PC-9 (cell line): ENCODE results near the gene HMBS. TPM values are rescaled to one million over a fixed set of nuclear protein-coding genes. Genes with fewer than 3 reads are reported as not detected.

Source experiments
- BruUV-seq: library from RNA; stranded (reverse); fragments of 400-500 nt; replicated peaks from 2 replicates; lab custom pipeline; 2021; lab: Mats Ljungman, UMichigan
- CTCF ChIA-PET: fragments of 300-600 bp; sonication (Branson Sonifier 250); formaldehyde crosslinking; loops from one replicate; lab custom pipeline; 2022; ENCODE audit warnings: antibody characterized with exemption; lab: Charles Lee
- POLR2A ChIA-PET: fragments of 300-600 bp; sonication (Branson Sonifier 250); formaldehyde crosslinking; loops from one replicate; lab custom pipeline; 2022; ENCODE audit warnings: antibody characterized with exemption; ENCODE audit not compliant: unreplicated experiment; lab: Charles Lee
- DNase-seq, 2 experiments: peaks; one replicate each; pipeline versions ENCODE4 v3.0.0 to v3.0.0-alpha.2; 2015 to 2022; ENCODE audit warnings: mixed read lengths in 1 of 2
- H2AFZ ChIP-seq: fragments of 200-600 bp; sonication (generic); 2 replicates; pipeline ENCODE4 v1.8.1; 2017; ENCODE audit warnings: antibody characterized with exemption
- H3F3A ChIP-seq: fragments of 200-600 bp; sonication (generic); 2 replicates; pipeline ENCODE4 v1.8.1; 2017; ENCODE audit warnings: antibody characterized with exemption, mild to moderate bottlenecking, low read depth; ENCODE audit not compliant: insufficient read depth
- H3K27ac ChIP-seq: fragments of 200-600 bp; sonication (generic); 2 replicates; pipeline ENCODE4 v1.6.1; 2016; ENCODE audit warnings: mixed run types
- H3K27me3 ChIP-seq: fragments of 200-600 bp; sonication (generic); 2 replicates; pipeline ENCODE4 v1.6.1; 2016; ENCODE audit warnings: low read depth, mixed run types; ENCODE audit not compliant: insufficient read depth
- H3K36me3 ChIP-seq: fragments of 200-600 bp; sonication (generic); 2 replicates; pipeline ENCODE4 v1.6.1; 2016; ENCODE audit warnings: low read depth, mixed run types
- H3K4me1 ChIP-seq: fragments of 200-600 bp; sonication (generic); replicated peaks from 2 replicates; pipeline ENCODE4 v1.6.1; 2016; ENCODE audit warnings: mixed run types; ENCODE audit not compliant: insufficient read depth
- H3K4me2 ChIP-seq: fragments of 200-600 bp; sonication (generic); 2 replicates; pipeline ENCODE4 v1.6.1; 2017; ENCODE audit warnings: mixed run types
- H3K4me3 ChIP-seq: fragments of 200-600 bp; sonication (generic); 2 replicates; pipeline ENCODE4 v1.6.1; 2016; ENCODE audit warnings: mixed run types
- H3K79me2 ChIP-seq: fragments of 200-600 bp; sonication (generic); 2 replicates; pipeline ENCODE4 v1.6.1; 2017; ENCODE audit warnings: low read depth, mixed run types
- H3K9me2 ChIP-seq: fragments of 200-600 bp; sonication (generic); 2 replicates; pipeline ENCODE4 v1.8.1; 2017; ENCODE audit warnings: mild to moderate bottlenecking; ENCODE audit not compliant: insufficient read depth
- H3K9me3 ChIP-seq: fragments of 200-600 bp; sonication (generic); 2 replicates; pipeline ENCODE4 v1.8.1; 2016; ENCODE audit warnings: low read depth; ENCODE audit not compliant: insufficient read depth
- H4K20me1 ChIP-seq: fragments of 200-600 bp; sonication (generic); 2 replicates; pipeline ENCODE4 v1.8.1; 2017; ENCODE audit not compliant: insufficient read depth
- EZH2 ChIP-seq: fragments of 200-600 bp; sonication (generic); IDR thresholded peaks from 2 replicates; pipeline ENCODE4 v1.8.0; 2017; ENCODE audit warnings: antibody characterized with exemption, low read depth
- intact Hi-C: fragments of 100-400 bp; cut with micrococcal nuclease; formaldehyde crosslinking; loops from one replicate; pipeline ENCODE4 v1.10.0; 2022; ENCODE audit not compliant: unreplicated experiment
- total RNA-seq: library from RNA; stranded (reverse); gene quantifications from 2 replicates; pipeline ENCODE4 v1.2.3, GENCODE V29; 2021
- TF ChIP-seq, protein P1 (sequence below): fragments of 200-600 bp; sonication (generic); conservative IDR thresholded peaks from 2 replicates; pipeline ENCODE4 v1.6.1; 2017; ENCODE audit warnings: mixed run types, antibody characterized with exemption, mild to moderate bottlenecking, moderate library complexity

Gene HMBS
- total RNA-seq, 1 experiment from 2014 or later, result 49.3 TPM

DNA sequence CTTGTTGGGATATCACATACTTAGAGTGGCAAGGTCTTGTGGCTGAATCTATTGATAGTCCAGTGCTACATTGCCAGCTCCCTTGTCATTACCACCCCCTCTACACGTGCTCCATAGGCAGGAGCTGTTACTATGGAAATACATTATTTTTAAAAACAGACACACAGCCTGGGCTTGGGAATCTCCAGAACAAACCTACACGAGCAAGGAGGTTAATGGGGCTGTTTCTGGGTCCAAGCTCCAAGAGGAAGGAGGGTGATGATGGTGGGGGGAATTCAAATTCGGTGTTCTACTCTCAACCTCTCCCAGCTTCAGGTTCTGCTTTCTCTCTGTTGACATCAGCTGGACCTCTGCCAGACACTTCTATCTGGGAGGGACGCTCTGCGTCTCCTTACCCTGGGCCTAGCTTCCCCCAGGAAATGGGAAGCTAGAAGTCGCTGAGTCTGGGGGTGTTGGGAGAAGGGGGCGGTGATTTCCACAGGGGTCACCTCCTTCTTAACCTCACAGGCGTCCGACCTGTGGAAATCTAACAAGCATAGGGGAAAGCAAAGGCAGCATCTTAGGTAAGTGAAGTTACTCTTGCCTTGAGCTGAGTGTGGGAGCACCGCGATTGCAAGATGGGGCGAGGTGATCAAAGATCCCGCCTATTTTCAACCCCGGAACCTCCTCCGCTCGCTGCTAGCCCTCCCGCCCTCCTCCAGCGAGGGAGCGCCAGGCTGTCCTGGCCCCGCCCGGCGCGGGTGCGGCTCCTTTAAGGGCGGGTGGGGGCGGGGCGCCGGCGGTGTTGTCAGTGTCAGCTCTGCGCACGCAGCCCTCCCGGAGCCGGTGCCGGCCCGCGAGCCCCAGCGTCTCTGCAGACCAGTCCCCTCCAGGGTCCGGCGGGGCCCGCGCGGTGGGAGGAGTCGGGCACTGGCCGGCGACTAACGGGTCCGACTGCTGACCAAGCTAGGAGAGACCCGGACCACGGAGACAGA lies 22.2 kb downstream of the HMBS start, which contains the start of gene C2CD2L:
C2CD2L (plus strand) TSS at position 781 of the 974 bp plus-strand sequence. CDS start 398 bp downstream, outside the sequence.
- intact Hi-C loops, result loop anchor here (2.0 kb wide), 1 partner anchor 14 kb away; the partner anchor contains the start of gene HINFP
- POLR2A ChIA-PET, result interaction anchor here (0.6 to 1.5 kb wide), 11 partner anchors 8 to 188 kb away, joined by 3 to 11 read pairs (median 5); partner anchors contain the start of genes HINFP and VPS11

DNA sequence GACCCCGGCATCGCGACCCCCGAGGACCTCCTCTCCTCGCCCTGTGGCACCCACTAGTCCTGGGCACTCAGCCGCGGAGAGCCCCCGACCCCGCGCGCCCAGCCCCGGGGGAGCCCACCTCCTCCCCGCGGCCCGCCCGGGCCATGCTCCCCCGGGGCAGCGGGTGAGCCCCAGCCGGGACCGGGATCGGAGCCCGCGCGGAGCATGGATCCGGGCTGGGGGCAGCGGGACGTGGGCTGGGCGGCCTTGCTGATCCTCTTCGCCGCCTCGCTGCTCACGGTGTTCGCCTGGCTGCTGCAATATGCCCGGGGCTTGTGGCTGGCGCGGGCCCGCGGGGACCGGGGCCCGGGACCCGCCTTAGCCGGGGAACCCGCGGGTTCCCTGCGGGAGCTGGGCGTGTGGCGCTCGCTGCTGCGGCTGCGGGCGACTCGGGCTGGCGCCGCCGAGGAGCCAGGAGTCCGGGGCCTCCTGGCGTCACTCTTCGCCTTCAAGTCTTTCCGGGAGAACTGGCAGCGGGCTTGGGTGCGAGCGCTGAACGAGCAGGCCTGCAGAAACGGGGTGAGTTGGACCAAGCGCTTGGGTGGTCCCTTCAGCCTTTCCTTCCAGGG lies 23.0 kb downstream of the HMBS start:
- intact Hi-C loops, result loop anchor here (2.0 kb wide), 1 partner anchor 13 kb away; the partner anchor contains the start of gene HINFP
- H3K27ac ChIP-seq, result peak overlapping the region; percentile 45
- H2AFZ ChIP-seq, result peak overlapping the region; percentile 81
- DNase-seq, result peak in 1 of 2 experiments; percentile 14
- no peaks in the 10 kb centered on the region for H3K9me2 ChIP-seq
- H3K79me2 ChIP-seq, result peaks cover 16% of the 10 kb centered on the region
- peaks cover 35% of the 10 kb centered on the region for H3K4me1 ChIP-seq
- peak overlapping the region; percentile 96 for H3K4me2 ChIP-seq
- no peaks in the 10 kb centered on the region for H3K9me3 ChIP-seq
- POLR2A ChIA-PET, result interaction anchor here (0.6 to 1.5 kb wide), 6 partner anchors 13 to 119 kb away, joined by 3 to 8 read pairs (median 5); partner anchors contain the start of gene HINFP
- BruUV-seq, result no TSS peak
- no peak for TF ChIP-seq EZH2
- TF ChIP-seq, protein P1, sequence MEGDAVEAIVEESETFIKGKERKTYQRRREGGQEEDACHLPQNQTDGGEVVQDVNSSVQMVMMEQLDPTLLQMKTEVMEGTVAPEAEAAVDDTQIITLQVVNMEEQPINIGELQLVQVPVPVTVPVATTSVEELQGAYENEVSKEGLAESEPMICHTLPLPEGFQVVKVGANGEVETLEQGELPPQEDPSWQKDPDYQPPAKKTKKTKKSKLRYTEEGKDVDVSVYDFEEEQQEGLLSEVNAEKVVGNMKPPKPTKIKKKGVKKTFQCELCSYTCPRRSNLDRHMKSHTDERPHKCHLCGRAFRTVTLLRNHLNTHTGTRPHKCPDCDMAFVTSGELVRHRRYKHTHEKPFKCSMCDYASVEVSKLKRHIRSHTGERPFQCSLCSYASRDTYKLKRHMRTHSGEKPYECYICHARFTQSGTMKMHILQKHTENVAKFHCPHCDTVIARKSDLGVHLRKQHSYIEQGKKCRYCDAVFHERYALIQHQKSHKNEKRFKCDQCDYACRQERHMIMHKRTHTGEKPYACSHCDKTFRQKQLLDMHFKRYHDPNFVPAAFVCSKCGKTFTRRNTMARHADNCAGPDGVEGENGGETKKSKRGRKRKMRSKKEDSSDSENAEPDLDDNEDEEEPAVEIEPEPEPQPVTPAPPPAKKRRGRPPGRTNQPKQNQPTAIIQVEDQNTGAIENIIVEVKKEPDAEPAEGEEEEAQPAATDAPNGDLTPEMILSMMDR, result no peak
- H4K20me1 ChIP-seq, result no peaks in the 10 kb centered on the region
- H3K27me3 ChIP-seq, result no peaks in the 10 kb centered on the region
- H3F3A ChIP-seq, result peaks cover 29% of the 10 kb centered on the region
- CTCF ChIA-PET, result interaction anchor here (0.6 to 1.2 kb wide), 3 partner anchors 22 to 231 kb away, joined by 6 to 9 read pairs (median 9); no protein-coding TSS in a partner anchor
- H3K36me3 ChIP-seq, result peaks cover 9% of the 10 kb centered on the region; the same call in 1 of the 2 replicates
- peak overlapping the region; percentile 90 for H3K4me3 ChIP-seq

More for the DNA sequence above, 22.2 kb downstream of the HMBS start, which contains the start of gene C2CD2L:
- Histone ChIP-seq H3K4me2 (peak within 1 kb of the TSS; percentile 96), H3K36me3 (peaks cover 8% of the 10 kb centered on the region; the same call in 1 of the 2 replicates), H3K9me3 (no peaks in the 10 kb centered on the region), H3K4me3 (peak within 1 kb of the TSS; percentile 90), H3F3A (peaks cover 35% of the 10 kb centered on the region), H2AFZ (peak within 1 kb of the TSS; percentile 81), H3K4me1 (peaks cover 35% of the 10 kb centered on the region), H3K27me3 (no peaks in the 10 kb centered on the region), H3K9me2 (no peaks in the 10 kb centered on the region), H3K27ac (peak within 1 kb of the TSS; percentile 45), H4K20me1 (no peaks in the 10 kb centered on the region), H3K79me2 (peaks cover 16% of the 10 kb centered on the region)
- peak; percentile 81 to 87 for DNase-seq
- BruUV-seq, result TSS peak; percentile 92
- TF ChIP-seq EZH2, result no peak
- TF ChIP-seq, protein P1, result no peak
- CTCF ChIA-PET, result interaction anchor here (0.6 to 1.2 kb wide), 4 partner anchors 9 to 231 kb away, joined by 4 to 9 read pairs (median 8); no protein-coding TSS in a partner anchor
